ENCODE measurements around the gene CREM.

GRCh38 chr10:35214607-35215020, 88.0 kb downstream of the CREM start:
- TF ChIP-seq SUZ12 (IDR thresholded peaks at IDR 0.05; ENCODE audit: extremely low read depth, insufficient read depth, insufficient read length) (no peak), ZNF274 (IDR thresholded peaks at IDR 0.05; ENCODE audit: low read depth, low read length) (no peak)

Measured in NT2/D1 (cell line).